Measurements from ENCODE around the gene ELP4. TPM values are rescaled to one million over a fixed set of nuclear protein-coding genes. Genes with fewer than 3 reads are reported as not detected.

The ELP4 gene
- polyA plus RNA-seq, 2 of the 4 experiments (the other 2 are of a cell fraction): 16.9 to 26.0 TPM

GRCh38 chr11:31780480-31780971 lies 271.0 kb downstream of the ELP4 start:
- Histone ChIP-seq H3K27ac (no peak overlapping the region), H3K4me2 (no peak overlapping the region), H3K9me3 (no peaks in the 10 kb centered on the region), H3K4me1 (no peaks in the 10 kb centered on the region), H3K4me3 (no peak overlapping the region)
- FAIRE-seq (no peak), ATAC-seq (no peak), DNase-seq (ENCODE audit: low read depth in 1 of 2, low spot score in 1 of 2) (no peak)
- 78% methylated on average over 5 of the region's 5 CpGs for WGBS (ENCODE audit: missing lambda C conversion rate)
- TF ChIP-seq MAFK (IDR thresholded peaks at IDR 0.05; ENCODE audit: partially characterized antibody) (no peak), EP300 (IDR thresholded peaks at IDR 0.05) (no peak), KDM5A (IDR thresholded peaks at IDR 0.05) (no peak), PHF8 (IDR thresholded peaks at IDR 0.05; ENCODE audit: borderline replicate concordance, low read depth) (no peak), KDM1A (IDR thresholded peaks at IDR 0.05; ENCODE audit: low read depth) (no peak), HDAC2 (IDR thresholded peaks at IDR 0.05) (no peak), NR3C1 (IDR thresholded peaks at IDR 0.05) (no peak), ATOH8 (CRISPR knock-in tag; IDR thresholded peaks at IDR 0.05; ENCODE audit: low read depth) (no peak), FOXS1 (CRISPR knock-in tag; IDR thresholded peaks at IDR 0.05) (no peak)
- POLR2A ChIA-PET: no interaction called here
- CTCF ChIA-PET: interaction anchor here (1.1 to 1.4 kb wide), 2 partner anchors 9 to 15 kb away, joined by 3 read pairs; no protein-coding TSS in a partner anchor

- ChIA-PET CTCF (no interaction called here), POLR2A (no interaction called here)
- Histone ChIP-seq H3K27ac (no peak overlapping the region), H3K4me3 (no peak overlapping the region), H3K4me1 (no peaks in the 10 kb centered on the region), H3K4me2 (no peak overlapping the region), H3K9me3 (no peaks in the 10 kb centered on the region)
- TF ChIP-seq RNF2 (IDR thresholded peaks at IDR 0.05; ENCODE audit: borderline replicate concordance, low read depth) (no peak), ATOH8 (CRISPR knock-in tag; IDR thresholded peaks at IDR 0.05; ENCODE audit: low read depth) (no peak), POLR2AphosphoS2 (conservative IDR thresholded peaks at IDR 0.05; ENCODE audit: low read length) (no peak), ZSCAN20 (CRISPR knock-in tag; IDR thresholded peaks at IDR 0.05) (no peak)
- WGBS (ENCODE audit: missing lambda C conversion rate): 99% methylated on average over 2 of the region's 2 CpGs
- no peak for DNase-seq (ENCODE audit: low read depth in 1 of 2, low spot score in 1 of 2)
- ATAC-seq: no peak
- FAIRE-seq: no peak
These were observed 272.7 kb downstream of the ELP4 start for GRCh38 chr11:31782257-31782656.

- POLR2A ChIA-PET: no interaction called here
- Histone ChIP-seq H3K27ac (no peak overlapping the region), H3K9me3 (no peaks in the 10 kb centered on the region), H3K4me1 (no peaks in the 10 kb centered on the region), H3K4me2 (no peak overlapping the region), H3K4me3 (no peak overlapping the region)
- DNase-seq (ENCODE audit: low read depth in 1 of 2, low spot score in 1 of 2) (no peak), ATAC-seq (no peak), FAIRE-seq (no peak)
- CTCF ChIA-PET: no interaction called here
- TF ChIP-seq ZNF302 (CRISPR knock-in tag; IDR thresholded peaks at IDR 0.05) (no peak), FOXS1 (CRISPR knock-in tag; IDR thresholded peaks at IDR 0.05) (no peak), EP300 (IDR thresholded peaks at IDR 0.05) (no peak), SREBF2 (IDR thresholded peaks at IDR 0.05) (no peak), BCL3 (IDR thresholded peaks at IDR 0.05) (no peak), CHD4 (IDR thresholded peaks at IDR 0.05; ENCODE audit: borderline replicate concordance) (no peak), E2F6 (IDR thresholded peaks at IDR 0.05; ENCODE audit: borderline replicate concordance, low read depth) (no peak), HEYL (CRISPR knock-in tag; IDR thresholded peaks at IDR 0.05) (no peak), ZFP36 (IDR thresholded peaks at IDR 0.05; ENCODE audit: borderline replicate concordance, partially characterized antibody) (no peak), KDM1A (IDR thresholded peaks at IDR 0.05; ENCODE audit: low read depth) (no peak), BHLHE40 (IDR thresholded peaks at IDR 0.05; ENCODE audit: low read depth, low read length) (no peak), USF2 (IDR thresholded peaks at IDR 0.05) (no peak), NR3C1 (IDR thresholded peaks at IDR 0.05) (no peak), JUN (IDR thresholded peaks at IDR 0.05) (no peak), CBX2 (IDR thresholded peaks at IDR 0.05; ENCODE audit: borderline replicate concordance, low read depth) (no peak), KDM5A (IDR thresholded peaks at IDR 0.05) (no peak), MAZ (IDR thresholded peaks at IDR 0.05; ENCODE audit: borderline replicate concordance, low read depth, low read length) (no peak), MAFK (IDR thresholded peaks at IDR 0.05; ENCODE audit: partially characterized antibody) (no peak), NPAS2 (CRISPR knock-in tag; IDR thresholded peaks at IDR 0.05; ENCODE audit: borderline replicate concordance) (no peak), EHF (CRISPR knock-in tag; IDR thresholded peaks at IDR 0.05) (no peak)
- WGBS (ENCODE audit: missing lambda C conversion rate): 92% methylated on average over 6 of the region's 6 CpGs
These were observed 273.7 kb downstream of the ELP4 start for GRCh38 chr11:31783252-31783651.

All from A549 (cell line).